Chondrocyte (in vitro differentiated cells): Measurements from ENCODE around the gene TEPSIN. TPM values are rescaled to one million over a fixed set of nuclear protein-coding genes. Genes with fewer than 3 reads are reported as not detected.

ENCODE experiments used
- DNase-seq: peaks from one replicate; pipeline ENCODE4 v3.0.0; 2021; ENCODE audit warnings: mixed read lengths, low spot score
- H3K27ac Mint-ChIP-seq: one replicate; pipeline ENCODE4 v1.8.0; 2021; ENCODE audit warnings: mild to moderate bottlenecking, moderate library complexity, mixed read lengths; ENCODE audit not compliant: unreplicated experiment
- H3K27me3 Mint-ChIP-seq: 2 replicates; pipeline ENCODE4 v1.8.0; 2021; ENCODE audit warnings: low read depth, mixed read lengths
- H3K36me3 Mint-ChIP-seq: 2 replicates; pipeline ENCODE4 v1.8.0; 2021; ENCODE audit warnings: low read depth, mixed read lengths
- H3K4me1 Mint-ChIP-seq: 2 replicates; pipeline ENCODE4 v1.8.0; 2021; ENCODE audit warnings: low read depth, mild to moderate bottlenecking, mixed read lengths
- H3K4me3 Mint-ChIP-seq: one replicate; pipeline ENCODE4 v1.8.0; 2021; ENCODE audit warnings: mild to moderate bottlenecking, moderate library complexity, mixed read lengths; ENCODE audit not compliant: unreplicated experiment
- H3K9me3 Mint-ChIP-seq: 2 replicates; pipeline ENCODE4 v1.8.0; 2021; ENCODE audit warnings: low read depth, mixed read lengths
- CTCF ChIP-seq: fragments of 200-600 bp; sonication (generic); IDR thresholded peaks from 2 replicates; pipeline ENCODE4 v1.5.0; 2021; ENCODE audit warnings: antibody characterized with exemption, mild to moderate bottlenecking, moderate library complexity
- total RNA-seq: library from RNA; stranded (reverse); gene quantifications from 3 replicates; pipeline ENCODE4 v1.2.1, GENCODE V29; 2021

Gene TEPSIN
- total RNA-seq, 1 donor from 2014 or later = 27.1 TPM

GRCh38 chr17:81206166-81206565, 32.7 kb downstream of the TEPSIN start:
- Mint-ChIP-seq H3K27me3 (no peaks in the 10 kb centered on the region), H3K4me1 (peaks cover 16% of the 10 kb centered on the region), H3K9me3 (no peaks in the 10 kb centered on the region), H3K27ac (peak overlapping the region; percentile 22), H3K36me3 (no peaks in the 10 kb centered on the region), H3K4me3 (no peak overlapping the region)
- no peak for TF ChIP-seq CTCF
- DNase-seq = no peak

GRCh38 chr17:81204578-81204977, 34.3 kb downstream of the TEPSIN start:
- Mint-ChIP-seq H3K36me3 (no peaks in the 10 kb centered on the region), H3K4me3 (no peak overlapping the region), H3K27me3 (no peaks in the 10 kb centered on the region), H3K9me3 (no peaks in the 10 kb centered on the region), H3K4me1 (peaks cover 7% of the 10 kb centered on the region), H3K27ac (no peak overlapping the region)
- TF ChIP-seq CTCF = no peak
- DNase-seq = no peak

- Mint-ChIP-seq H3K4me1 (peaks cover 7% of the 10 kb centered on the region), H3K27me3 (no peaks in the 10 kb centered on the region), H3K4me3 (no peak overlapping the region), H3K9me3 (no peaks in the 10 kb centered on the region), H3K36me3 (no peaks in the 10 kb centered on the region), H3K27ac (no peak overlapping the region)
- DNase-seq = peak; percentile 89
- no peak for TF ChIP-seq CTCF
Measured at GRCh38 chr17:81203136-81203535, 35.7 kb downstream of the TEPSIN start.

GRCh38 chr17:81202318-81202717, 36.5 kb downstream of the TEPSIN start:
- Mint-ChIP-seq H3K9me3 (no peaks in the 10 kb centered on the region), H3K27me3 (no peaks in the 10 kb centered on the region), H3K36me3 (peaks cover 2% of the 10 kb centered on the region), H3K4me1 (peaks cover 7% of the 10 kb centered on the region), H3K4me3 (no peak overlapping the region), H3K27ac (no peak overlapping the region)
- no peak for DNase-seq
- no peak for TF ChIP-seq CTCF

- H3K36me3 Mint-ChIP-seq = peaks cover 2% of the 10 kb centered on the region
- no peaks in the 10 kb centered on the region for H3K9me3 Mint-ChIP-seq
- peaks cover under 1% of the 10 kb centered on the region for H3K4me1 Mint-ChIP-seq
- no peak for DNase-seq
- H3K27ac Mint-ChIP-seq = no peak overlapping the region
- peak; percentile 79 for TF ChIP-seq CTCF
- H3K4me3 Mint-ChIP-seq = no peak overlapping the region
- H3K27me3 Mint-ChIP-seq = no peaks in the 10 kb centered on the region
Measured at GRCh38 chr17:81200695-81201580, 37.9 kb downstream of the TEPSIN start.
